ENCODE data around the gene SFI1.

SFI1 gene

GRCh38 chr22:31595271-31595670, 98.9 kb downstream of the SFI1 start:
- Histone ChIP-seq H3K27me3 (replicated peaks; ENCODE audit: control insufficient read depth, insufficient read depth, low read length) (no peaks in the 10 kb centered on the region), H3K4me3 (replicated peaks; ENCODE audit: low read depth, low read length) (no peak overlapping the region)
- DNase-seq (ENCODE audit: extremely low read depth, insufficient read length): no peak

GRCh38 chr22:31602259-31602952, 106.1 kb downstream of the SFI1 start:
- Histone ChIP-seq H3K27me3 (replicated peaks; ENCODE audit: control insufficient read depth, insufficient read depth, low read length) (no peaks in the 10 kb centered on the region), H3K4me3 (replicated peaks; ENCODE audit: low read depth, low read length) (no peak overlapping the region), H3K36me3 (ENCODE audit: control insufficient read depth, insufficient read depth, low read length) (peaks cover 13% of the 10 kb centered on the region)
- no peak for TF ChIP-seq CTCF (IDR thresholded peaks at IDR 0.05; ENCODE audit: insufficient read depth, low read length, poor library complexity, severe bottlenecking)
- no peak for DNase-seq (ENCODE audit: extremely low read depth, insufficient read length)

More at GRCh38 chr22:31595271-31595670, 98.9 kb downstream of the SFI1 start:
- H3K36me3 ChIP-seq (ENCODE audit: control insufficient read depth, insufficient read depth, low read length): no peaks in the 10 kb centered on the region
- no peak for TF ChIP-seq CTCF (IDR thresholded peaks at IDR 0.05; ENCODE audit: insufficient read depth, low read length, poor library complexity, severe bottlenecking)

- Histone ChIP-seq H3K36me3 (ENCODE audit: control insufficient read depth, insufficient read depth, low read length) (peaks cover 17% of the 10 kb centered on the region), H3K27me3 (replicated peaks; ENCODE audit: control insufficient read depth, insufficient read depth, low read length) (no peaks in the 10 kb centered on the region), H3K4me3 (replicated peaks; ENCODE audit: low read depth, low read length) (no peak overlapping the region)
- no peak for TF ChIP-seq CTCF (IDR thresholded peaks at IDR 0.05; ENCODE audit: insufficient read depth, low read length, poor library complexity, severe bottlenecking)
- DNase-seq (ENCODE audit: extremely low read depth, insufficient read length): no peak
Observed at GRCh38 chr22:31603081-31603525, 106.8 kb downstream of the SFI1 start.

- DNase-seq (ENCODE audit: extremely low read depth, insufficient read length): no peak
- Histone ChIP-seq H3K36me3 (ENCODE audit: control insufficient read depth, insufficient read depth, low read length) (peaks cover 17% of the 10 kb centered on the region), H3K27me3 (replicated peaks; ENCODE audit: control insufficient read depth, insufficient read depth, low read length) (no peaks in the 10 kb centered on the region), H3K4me3 (replicated peaks; ENCODE audit: low read depth, low read length) (no peak overlapping the region)
- no peak for TF ChIP-seq CTCF (IDR thresholded peaks at IDR 0.05; ENCODE audit: insufficient read depth, low read length, poor library complexity, severe bottlenecking)
Observed at GRCh38 chr22:31603574-31603973, 107.2 kb downstream of the SFI1 start.

- peaks cover 17% of the 10 kb centered on the region for H3K36me3 ChIP-seq (ENCODE audit: control insufficient read depth, insufficient read depth, low read length)
- no peaks in the 10 kb centered on the region for H3K27me3 ChIP-seq (replicated peaks; ENCODE audit: control insufficient read depth, insufficient read depth, low read length)
- DNase-seq (ENCODE audit: extremely low read depth, insufficient read length): no peak
- no peak for TF ChIP-seq CTCF (IDR thresholded peaks at IDR 0.05; ENCODE audit: insufficient read depth, low read length, poor library complexity, severe bottlenecking)
- no peak overlapping the region for H3K4me3 ChIP-seq (replicated peaks; ENCODE audit: low read depth, low read length)
Observed at GRCh38 chr22:31604137-31604705, 107.9 kb downstream of the SFI1 start.

All from GM06990 (cell line).